Panc1 (cell line): ENCODE measurements around the gene PTPRA.

Source experiments
- POLR2AphosphoS5 ChIP-seq: IDR thresholded peaks from 2 replicates; pipeline ENCODE4 v1.6.1; 2012; ENCODE audit warnings: mild to moderate bottlenecking, low read depth, low read length, moderate library complexity
- TF ChIP-seq, protein P1 (sequence below), 2 experiments: IDR thresholded peaks; 2 replicates each; pipeline ENCODE4 v1.6.1; 2011 to 2012; ENCODE audit warnings: low read depth in 2 of 2, control low read depth in 1 of 2, low read length in 1 of 2, mild to moderate bottlenecking in 1 of 2, moderate library complexity in 1 of 2; ENCODE audit not compliant: insufficient read depth in 1 of 2

DNA sequence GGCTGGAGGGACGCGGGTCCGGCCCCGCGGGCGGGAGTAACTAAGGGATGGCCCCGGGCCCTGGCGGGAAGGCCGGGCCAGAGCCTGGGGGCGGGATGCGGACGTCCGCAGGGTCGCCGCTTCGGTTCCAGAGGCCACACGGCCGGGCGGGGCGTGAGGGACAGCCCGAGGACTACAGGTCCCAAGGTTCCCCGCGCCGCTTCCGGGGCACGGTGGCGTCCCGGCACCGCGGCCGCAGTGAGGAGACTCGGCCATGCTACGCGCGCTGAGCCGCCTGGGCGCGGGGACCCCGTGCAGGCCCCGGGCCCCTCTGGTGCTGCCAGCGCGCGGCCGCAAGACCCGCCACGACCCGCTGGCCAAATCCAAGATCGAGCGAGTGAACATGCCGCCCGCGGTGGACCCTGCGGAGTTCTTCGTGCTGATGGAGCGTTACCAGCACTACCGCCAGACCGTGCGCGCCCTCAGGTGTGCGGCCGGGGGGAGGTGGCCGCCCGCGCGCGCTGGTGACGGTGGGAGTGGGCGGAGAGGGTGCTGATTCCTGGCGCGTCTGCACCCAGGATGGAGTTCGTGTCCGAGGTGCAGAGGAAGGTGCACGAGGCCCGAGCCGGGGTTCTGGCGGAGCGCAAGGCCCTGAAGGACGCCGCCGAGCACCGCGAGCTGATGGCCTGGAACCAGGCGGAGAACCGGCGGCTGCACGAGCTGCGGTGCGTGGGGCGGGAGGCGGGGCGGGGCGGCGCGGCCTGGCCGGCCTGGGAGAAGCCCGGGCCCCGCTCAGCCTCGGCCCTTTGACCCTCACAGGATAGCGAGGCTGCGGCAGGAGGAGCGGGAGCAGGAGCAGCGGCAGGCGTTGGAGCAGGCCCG lies 172.8 kb downstream of the PTPRA start, which contains the start of gene MRPS26:
- TF ChIP-seq, protein P1, sequence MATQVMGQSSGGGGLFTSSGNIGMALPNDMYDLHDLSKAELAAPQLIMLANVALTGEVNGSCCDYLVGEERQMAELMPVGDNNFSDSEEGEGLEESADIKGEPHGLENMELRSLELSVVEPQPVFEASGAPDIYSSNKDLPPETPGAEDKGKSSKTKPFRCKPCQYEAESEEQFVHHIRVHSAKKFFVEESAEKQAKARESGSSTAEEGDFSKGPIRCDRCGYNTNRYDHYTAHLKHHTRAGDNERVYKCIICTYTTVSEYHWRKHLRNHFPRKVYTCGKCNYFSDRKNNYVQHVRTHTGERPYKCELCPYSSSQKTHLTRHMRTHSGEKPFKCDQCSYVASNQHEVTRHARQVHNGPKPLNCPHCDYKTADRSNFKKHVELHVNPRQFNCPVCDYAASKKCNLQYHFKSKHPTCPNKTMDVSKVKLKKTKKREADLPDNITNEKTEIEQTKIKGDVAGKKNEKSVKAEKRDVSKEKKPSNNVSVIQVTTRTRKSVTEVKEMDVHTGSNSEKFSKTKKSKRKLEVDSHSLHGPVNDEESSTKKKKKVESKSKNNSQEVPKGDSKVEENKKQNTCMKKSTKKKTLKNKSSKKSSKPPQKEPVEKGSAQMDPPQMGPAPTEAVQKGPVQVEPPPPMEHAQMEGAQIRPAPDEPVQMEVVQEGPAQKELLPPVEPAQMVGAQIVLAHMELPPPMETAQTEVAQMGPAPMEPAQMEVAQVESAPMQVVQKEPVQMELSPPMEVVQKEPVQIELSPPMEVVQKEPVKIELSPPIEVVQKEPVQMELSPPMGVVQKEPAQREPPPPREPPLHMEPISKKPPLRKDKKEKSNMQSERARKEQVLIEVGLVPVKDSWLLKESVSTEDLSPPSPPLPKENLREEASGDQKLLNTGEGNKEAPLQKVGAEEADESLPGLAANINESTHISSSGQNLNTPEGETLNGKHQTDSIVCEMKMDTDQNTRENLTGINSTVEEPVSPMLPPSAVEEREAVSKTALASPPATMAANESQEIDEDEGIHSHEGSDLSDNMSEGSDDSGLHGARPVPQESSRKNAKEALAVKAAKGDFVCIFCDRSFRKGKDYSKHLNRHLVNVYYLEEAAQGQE (IDR thresholded peaks at IDR 0.05; ENCODE audit: insufficient read depth in 1 of 2, low read depth in 2 of 2, low read length in 1 of 2) = no peak
- peak; percentile 82 for TF ChIP-seq POLR2AphosphoS5
